ENCODE measurements around the gene CCDC154. TPM values are rescaled to one million over a fixed set of nuclear protein-coding genes. Genes with fewer than 3 reads are reported as not detected.

CCDC154 gene
- total RNA-seq, 1 donor from 2014 or later, result 0.25 TPM

DNA sequence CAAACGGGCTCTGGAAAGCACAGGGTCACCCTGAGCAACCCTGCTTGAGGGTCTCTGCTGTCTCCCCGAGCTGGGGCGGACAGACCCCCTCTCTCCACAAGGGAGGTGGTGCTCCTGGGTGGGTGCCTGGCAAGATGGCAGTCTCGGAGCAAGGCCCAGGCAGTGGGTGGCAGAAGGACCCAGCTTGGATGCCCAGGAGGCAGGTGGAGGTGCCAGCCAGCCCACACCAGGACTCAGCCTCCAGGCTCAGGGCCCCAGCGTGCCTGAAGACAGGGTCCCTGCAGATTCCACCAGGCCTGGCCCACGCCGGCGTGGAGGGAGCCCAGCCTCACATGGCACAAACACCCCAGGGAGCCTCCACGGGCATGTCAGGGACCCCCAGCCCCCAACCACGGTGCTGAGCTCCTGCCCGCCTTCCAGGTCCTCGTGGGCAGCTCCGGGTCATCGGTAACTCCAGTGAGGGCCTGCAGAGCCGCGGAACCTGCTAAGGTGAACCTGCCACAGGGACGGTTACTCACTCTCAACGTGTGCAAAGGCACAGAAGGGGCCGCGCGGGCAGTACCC, 50.7 kb downstream of the CCDC154 start:
- no peak for DNase-seq (ENCODE audit: low read depth)

- DNase-seq (ENCODE audit: low read depth), result no peak
Measured at GRCh38 chr16:1392826-1393225, 51.5 kb downstream of the CCDC154 start.

GRCh38 chr16:1390239-1390779, 54.0 kb downstream of the CCDC154 start:
- no peak for DNase-seq (ENCODE audit: low read depth)

GRCh38 chr16:1389762-1390161, 54.6 kb downstream of the CCDC154 start:
- DNase-seq (ENCODE audit: low read depth), result no peak

DNA sequence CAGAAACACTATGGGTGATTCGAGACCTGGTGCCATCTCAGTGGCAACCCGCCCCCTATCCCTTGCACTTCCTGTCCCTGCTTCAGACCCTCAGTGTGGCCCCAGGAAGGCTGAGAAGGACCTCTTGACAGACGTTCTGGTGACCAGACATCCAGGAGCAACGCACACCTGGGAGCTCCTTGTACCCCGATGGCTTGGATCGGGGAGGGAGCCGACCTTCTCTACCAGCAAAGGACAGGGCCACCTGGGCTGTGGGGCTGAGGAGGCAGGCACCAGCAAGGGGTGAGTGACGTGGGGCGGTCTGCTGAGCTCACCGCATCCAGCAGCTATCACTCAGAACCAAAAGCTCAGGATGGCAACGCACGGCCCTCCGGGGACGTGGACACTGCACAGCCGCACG, 57.0 kb downstream of the CCDC154 start:
- no peak for DNase-seq (ENCODE audit: low read depth)

GRCh38 chr16:1385232-1385631, 59.1 kb downstream of the CCDC154 start:
- no peak for DNase-seq (ENCODE audit: low read depth)

Other genes with a start within 250 kb of the CCDC154 start
- not detected in 2 replicates for gene TPSG1, start 219.3 kb downstream of the CCDC154 start, total RNA-seq
- gene TPSB2, start 214.4 kb downstream of the CCDC154 start, total RNA-seq, result not detected in 2 replicates
- not detected in 2 replicates for gene TPSAB1, start 203.9 kb downstream of the CCDC154 start, total RNA-seq
- not detected in 2 replicates for gene TPSD1, start 188.5 kb downstream of the CCDC154 start, total RNA-seq
- gene UBE2I, start 134.9 kb downstream of the CCDC154 start, total RNA-seq, result 64.3 and 90.0 TPM in 2 replicates
- 2.1 and 3.0 TPM in 2 replicates for gene BAIAP3, start 110.9 kb downstream of the CCDC154 start, total RNA-seq
- 56.9 and 85.1 TPM in 2 replicates for gene TSR3, start 92.7 kb downstream of the CCDC154 start, total RNA-seq
- 30.6 and 101 TPM in 2 replicates for gene GNPTG, start 92.6 kb downstream of the CCDC154 start, total RNA-seq
- gene UNKL, start 29.9 kb downstream of the CCDC154 start, total RNA-seq, result 5.4 and 13.8 TPM in 2 replicates
- 12.4 and 15.8 TPM in 2 replicates for gene UQCC4, start 23.8 kb downstream of the CCDC154 start, total RNA-seq
- gene PERCC1, start 13.5 kb downstream of the CCDC154 start, total RNA-seq, result not detected in 2 replicates
- gene CLCN7, start 30.5 kb upstream of the CCDC154 start, total RNA-seq, result 43.6 and 79.8 TPM in 2 replicates
- gene PTX4, start 44.4 kb upstream of the CCDC154 start, total RNA-seq, result not detected in 2 replicates
- 11.1 and 19.8 TPM in 2 replicates for gene TELO2, start 48.8 kb upstream of the CCDC154 start, total RNA-seq
- 0.10 TPM in 1 of 2 replicates, not detected in the other for gene TMEM204, start 89.1 kb upstream of the CCDC154 start, total RNA-seq
- gene IFT140, start 167.5 kb upstream of the CCDC154 start, total RNA-seq, result 19.1 and 59.2 TPM in 2 replicates
- gene CRAMP1, start 167.8 kb upstream of the CCDC154 start, total RNA-seq, result 4.9 and 14.2 TPM in 2 replicates
- 149 and 284 TPM in 2 replicates for gene JPT2, start 233.7 kb upstream of the CCDC154 start, total RNA-seq